ENCODE results near the gene IL1RAPL2.

- TF ChIP-seq REST (IDR thresholded peaks at IDR 0.05; ENCODE audit: insufficient read depth in 1 of 2, low read depth in 2 of 2, low read length in 1 of 2) (no peak), POLR2AphosphoS5 (IDR thresholded peaks at IDR 0.05; ENCODE audit: low read depth, low read length) (no peak)
- TF ChIP-seq, protein P1, sequence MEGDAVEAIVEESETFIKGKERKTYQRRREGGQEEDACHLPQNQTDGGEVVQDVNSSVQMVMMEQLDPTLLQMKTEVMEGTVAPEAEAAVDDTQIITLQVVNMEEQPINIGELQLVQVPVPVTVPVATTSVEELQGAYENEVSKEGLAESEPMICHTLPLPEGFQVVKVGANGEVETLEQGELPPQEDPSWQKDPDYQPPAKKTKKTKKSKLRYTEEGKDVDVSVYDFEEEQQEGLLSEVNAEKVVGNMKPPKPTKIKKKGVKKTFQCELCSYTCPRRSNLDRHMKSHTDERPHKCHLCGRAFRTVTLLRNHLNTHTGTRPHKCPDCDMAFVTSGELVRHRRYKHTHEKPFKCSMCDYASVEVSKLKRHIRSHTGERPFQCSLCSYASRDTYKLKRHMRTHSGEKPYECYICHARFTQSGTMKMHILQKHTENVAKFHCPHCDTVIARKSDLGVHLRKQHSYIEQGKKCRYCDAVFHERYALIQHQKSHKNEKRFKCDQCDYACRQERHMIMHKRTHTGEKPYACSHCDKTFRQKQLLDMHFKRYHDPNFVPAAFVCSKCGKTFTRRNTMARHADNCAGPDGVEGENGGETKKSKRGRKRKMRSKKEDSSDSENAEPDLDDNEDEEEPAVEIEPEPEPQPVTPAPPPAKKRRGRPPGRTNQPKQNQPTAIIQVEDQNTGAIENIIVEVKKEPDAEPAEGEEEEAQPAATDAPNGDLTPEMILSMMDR (IDR thresholded peaks at IDR 0.05) = no peak
Measured at GRCh38 chrX:104662694-104663093, 96.7 kb downstream of the IL1RAPL2 start.
